HG03135 (cell line): Measurements from ENCODE around the gene ZNF614.
"Not testable (repeated sequence)": the region's sequence is repeated elsewhere in the genome, so short reads cannot be mapped to it uniquely, and the experiment has no call there.

Source experiments
- ATAC-seq: cut with Tn5 transposase; IDR thresholded peaks from one replicate; pipeline ENCODE4 v1.9.1; 2021; ENCODE audit warnings: mild to moderate bottlenecking, moderate library complexity; ENCODE audit not compliant: unreplicated experiment

Gene ZNF614

DNA sequence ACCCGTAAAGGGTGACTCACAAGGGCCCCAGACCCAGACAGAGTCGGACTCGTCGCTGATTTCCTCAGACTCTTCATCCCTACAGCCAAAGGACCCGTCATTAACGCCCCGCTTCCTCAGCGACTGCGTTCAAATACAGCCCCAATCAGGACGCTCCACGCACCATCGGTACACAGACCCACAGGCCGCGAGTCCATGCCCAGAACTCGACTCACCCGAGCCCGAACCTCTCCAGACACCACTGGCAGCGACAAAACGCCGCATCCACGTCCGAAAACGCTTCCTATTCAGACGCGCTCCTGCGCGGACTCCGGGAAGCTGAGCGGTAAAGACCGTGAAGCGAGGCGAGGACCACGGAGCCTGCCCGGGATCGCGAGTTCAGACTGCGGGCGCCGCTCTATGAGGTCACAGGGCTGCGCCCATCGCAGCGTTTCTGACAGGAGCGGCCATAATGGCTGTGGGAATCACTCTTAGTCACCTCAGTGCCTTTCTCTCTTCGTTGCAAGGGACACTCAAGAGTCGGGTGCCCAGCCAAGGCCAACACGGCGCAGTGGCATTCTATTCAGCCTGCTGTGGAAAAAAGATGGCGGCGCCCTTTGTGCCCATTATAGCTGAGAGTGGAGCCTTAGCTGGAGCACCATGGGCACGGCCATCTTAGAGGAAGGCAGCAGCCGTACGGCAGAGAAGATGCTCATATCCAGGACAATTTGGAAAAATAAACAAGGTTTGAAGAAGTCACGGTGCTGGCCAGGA is at the start of gene ZNF614:
Gene ZNF614 (minus strand): TSS at position 353 of the 753 bp plus-strand sequence. CDS start 2,634 bp downstream, outside the sequence.
- ATAC-seq = peak; percentile 78

DNA sequence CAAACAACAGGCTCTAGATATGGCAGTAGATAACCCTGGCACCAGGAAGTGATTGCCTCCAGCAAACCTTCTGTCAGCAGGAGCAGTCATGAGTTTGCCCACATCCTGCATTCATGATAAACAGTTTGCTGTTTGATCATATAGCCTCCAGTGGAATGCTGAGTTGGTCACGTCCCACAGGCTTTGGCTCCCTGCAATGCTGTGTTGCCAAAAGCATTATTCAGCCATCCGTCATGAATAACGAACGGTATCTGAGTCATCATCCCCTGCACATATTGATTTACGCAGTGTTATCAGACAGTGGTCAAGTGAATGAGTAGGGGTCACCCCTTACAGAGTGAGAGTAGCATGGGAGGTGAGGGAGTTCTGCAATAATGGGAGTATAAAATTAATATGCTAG is 42.3 kb upstream of the ZNF614 start:
- ATAC-seq = no peak

DNA sequence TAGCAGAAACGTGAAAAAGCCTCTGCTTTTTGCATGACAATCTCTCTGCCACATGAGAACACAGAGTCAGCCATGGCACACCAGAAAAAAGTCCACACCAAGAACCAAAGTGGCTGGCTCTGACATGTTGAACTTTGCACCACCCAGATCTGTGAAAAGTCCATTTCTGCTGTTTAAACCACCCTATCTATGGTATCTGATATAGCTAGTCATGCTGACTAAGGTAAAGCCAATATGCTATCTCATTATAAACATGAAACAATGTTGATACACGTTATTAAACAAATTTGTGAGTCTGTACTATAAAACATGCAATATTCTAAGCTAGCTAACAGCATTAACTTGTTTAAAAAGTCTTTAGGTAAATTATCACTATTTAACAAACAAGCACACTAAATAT is 41.5 kb upstream of the ZNF614 start:
- no peak for ATAC-seq

DNA sequence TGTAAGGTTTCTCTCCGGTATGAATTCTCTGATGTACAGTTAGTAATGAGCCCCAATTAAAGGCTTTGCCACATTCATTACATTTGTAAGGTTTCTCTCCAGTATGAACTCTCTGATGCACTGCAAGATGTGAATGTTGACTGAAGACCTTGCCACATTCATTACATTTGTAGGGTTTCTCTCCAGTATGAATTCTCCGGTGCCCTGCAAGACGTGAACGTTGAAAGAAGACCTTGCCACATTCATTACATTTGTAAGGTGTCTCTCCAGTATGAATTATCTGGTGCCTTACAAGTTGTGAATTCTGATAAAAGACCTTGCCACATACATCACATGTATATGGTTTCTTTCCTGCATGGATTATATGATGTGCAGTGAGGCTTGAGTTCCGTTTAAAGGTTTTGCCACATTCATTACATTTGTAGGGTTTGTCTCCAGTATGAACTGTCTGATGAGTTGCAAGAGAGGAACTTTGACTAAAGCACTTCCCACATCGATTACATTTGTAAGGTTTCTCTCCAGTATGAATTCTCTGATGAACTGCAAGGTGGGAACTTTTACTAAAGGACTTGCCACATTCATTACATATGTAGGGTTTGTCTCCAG is 38.2 kb upstream of the ZNF614 start:
- no peak for ATAC-seq

DNA sequence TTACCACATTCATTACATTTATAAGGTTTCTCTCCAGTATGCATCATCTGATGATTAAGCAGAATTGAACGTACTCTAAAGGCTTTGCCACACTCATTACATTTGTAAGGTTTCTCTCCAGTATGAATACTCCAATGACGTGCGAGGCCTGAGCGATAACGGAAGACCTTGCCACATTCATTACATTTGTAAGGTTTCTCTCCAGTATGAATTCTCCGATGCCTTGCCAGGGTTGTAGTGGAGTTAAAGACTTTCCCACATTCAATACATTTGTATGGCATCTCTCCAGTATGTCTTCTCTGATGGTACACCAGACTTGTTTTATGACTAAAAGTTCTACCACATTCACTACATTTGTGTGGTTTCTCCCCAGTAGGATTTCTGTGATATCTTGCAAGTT is 37.2 kb upstream of the ZNF614 start:
- ATAC-seq = no peak

DNA sequence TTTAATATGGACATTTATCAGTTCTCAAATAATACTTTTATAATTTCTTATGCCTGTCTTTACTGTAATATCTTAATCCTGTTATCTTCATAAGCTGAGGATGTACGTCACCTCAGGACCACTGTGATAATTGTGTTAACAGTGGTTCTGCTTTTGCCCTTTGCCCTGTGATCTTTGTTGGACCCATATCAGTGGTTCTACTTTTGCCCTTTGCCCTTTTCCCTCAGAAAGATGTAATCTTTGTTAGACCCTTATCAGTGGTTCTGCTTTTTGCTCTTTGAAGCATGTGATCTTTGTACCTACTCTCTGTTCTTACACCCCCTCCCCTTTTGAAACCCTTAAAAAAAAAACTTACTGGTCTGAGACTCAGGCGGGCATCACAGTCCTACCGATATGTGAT is 28.3 kb upstream of the ZNF614 start:
- not testable (repeated sequence) for ATAC-seq

DNA sequence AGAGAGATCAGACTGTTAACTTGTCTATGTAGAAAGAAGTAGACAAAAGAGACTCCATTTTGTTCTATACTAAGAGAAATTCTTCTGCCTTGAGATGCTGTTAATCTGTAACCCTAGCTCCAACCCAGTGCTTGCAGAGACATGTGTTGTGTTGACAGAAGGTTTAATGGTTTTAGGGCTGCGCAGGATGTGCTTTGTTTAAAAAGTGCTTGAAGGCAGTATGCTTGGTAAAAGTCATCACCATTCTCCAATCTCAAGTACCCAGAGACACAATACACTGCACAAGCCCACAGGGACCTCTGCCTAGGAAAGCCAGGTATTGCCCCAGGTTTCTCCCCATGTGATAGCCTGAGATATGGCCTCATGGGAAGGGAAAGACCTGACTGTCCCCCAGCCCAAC is 23.6 kb upstream of the ZNF614 start:
- not testable (repeated sequence) for ATAC-seq

DNA sequence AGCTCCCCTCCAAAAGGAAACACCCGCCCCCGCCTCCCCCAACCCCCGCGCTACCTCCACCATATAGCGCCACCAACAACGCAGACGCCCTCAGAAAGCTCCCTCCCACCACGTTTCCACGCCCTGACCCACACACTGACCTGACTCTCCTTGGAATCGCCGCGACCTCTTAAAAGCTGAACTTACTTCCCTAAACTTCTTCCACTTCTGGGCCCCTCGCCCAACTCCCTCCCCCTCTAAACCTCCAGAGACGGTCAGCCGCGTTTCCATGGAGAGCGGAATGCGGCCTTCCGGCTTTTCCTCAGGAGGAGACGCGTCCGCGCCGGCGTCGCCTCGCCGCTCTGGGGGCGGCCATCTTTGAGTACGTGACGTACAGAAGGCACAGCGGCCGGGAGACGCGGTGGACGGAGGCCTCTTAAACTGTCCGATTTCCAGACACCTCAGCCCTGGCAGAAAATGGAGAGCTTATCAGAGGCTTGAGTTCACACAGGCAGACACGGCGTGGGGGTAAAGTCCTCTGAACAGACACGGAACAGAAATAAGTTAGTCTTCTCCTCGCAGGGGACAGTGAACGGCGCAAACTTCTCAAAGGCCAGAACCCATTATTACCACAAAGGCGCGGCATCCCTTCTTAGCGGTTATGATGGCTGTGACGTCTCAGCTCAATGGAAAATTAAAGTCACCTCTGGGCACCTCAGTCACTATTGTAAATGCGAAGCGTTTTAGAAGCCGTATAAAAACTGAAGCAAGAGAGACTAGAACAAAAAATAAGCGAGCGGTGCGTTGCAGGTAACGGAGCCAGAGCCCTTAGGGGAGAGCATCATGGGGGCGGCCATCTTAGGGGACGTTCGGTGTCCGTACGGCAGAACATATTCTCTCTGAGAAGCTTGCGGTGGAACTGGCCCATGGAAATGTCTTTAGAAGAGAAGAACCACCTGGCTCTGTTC is 20.6 kb upstream of the ZNF614 start, which contains the start of gene ZNF432:
Gene ZNF432 (minus strand): TSS at position 284 of the 947 bp plus-strand sequence. CDS start 1,970 bp downstream, outside the sequence.
- peak; percentile 86 for ATAC-seq

DNA sequence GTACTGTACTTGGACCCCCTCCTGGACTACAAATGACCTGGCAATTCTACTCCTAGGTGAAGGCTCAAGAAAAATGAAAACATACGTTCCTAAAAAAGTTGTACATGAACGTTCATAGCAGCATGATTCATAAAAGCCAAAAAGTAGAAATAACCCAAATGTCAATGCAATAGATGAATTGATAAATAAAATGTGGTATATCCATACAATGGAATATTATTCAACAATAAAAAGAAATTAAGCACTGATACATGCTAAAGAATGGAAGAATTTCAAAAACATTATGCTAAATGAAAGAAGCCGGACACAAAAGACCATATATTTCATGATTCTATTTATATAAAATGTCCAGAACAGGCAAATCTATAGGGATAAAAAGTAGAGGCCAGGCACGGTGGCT is 11.0 kb upstream of the ZNF614 start:
- no peak for ATAC-seq

DNA sequence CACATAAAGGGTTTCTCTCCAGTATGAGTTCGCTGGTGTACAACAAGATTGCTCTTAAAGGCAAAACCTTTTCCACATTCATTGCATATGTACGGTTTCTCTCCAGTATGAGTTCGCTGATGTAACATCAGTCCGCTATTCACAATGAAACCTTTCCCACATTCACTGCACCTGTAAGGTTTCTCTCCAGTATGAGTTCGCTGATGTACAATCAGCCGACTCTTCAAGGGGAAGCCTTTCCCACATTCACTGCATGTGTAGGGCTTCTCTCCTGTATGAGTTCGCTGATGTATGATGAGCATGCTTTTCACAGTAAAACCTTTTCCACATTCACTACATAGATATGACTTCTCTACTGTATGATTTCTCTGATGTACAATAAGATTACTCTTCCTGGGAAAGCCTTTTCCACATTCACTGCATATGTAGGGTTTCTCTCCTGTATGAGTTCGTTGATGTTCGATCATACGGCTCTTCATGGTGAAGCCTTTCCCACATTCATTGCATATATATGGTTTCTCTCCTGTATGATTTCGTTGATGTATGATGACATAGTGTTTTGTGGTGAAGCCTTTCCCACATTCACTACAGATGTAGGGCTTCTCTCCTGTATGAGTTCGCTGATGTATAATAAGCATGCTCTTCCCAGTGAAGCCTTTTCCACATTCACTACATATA is 6.0 kb upstream of the ZNF614 start:
- no peak for ATAC-seq

DNA sequence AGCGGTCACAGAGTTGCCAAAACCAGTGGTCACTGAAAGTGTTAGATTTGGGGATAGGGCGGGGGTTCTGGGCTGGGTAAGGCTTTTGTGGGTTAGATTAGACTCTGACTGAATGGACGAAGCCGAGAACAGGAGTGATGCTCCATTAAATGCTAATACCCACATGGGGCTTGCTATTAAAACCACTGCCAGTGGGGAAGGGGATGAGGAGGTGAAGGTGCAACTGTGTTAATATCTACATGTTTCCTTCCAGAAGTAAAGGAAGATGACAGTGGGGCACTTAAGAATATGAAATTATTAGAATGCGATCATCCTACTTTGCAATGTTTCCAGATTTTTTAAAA is 573 bp upstream of the ZNF614 start:
- peak; percentile 34 for ATAC-seq

DNA sequence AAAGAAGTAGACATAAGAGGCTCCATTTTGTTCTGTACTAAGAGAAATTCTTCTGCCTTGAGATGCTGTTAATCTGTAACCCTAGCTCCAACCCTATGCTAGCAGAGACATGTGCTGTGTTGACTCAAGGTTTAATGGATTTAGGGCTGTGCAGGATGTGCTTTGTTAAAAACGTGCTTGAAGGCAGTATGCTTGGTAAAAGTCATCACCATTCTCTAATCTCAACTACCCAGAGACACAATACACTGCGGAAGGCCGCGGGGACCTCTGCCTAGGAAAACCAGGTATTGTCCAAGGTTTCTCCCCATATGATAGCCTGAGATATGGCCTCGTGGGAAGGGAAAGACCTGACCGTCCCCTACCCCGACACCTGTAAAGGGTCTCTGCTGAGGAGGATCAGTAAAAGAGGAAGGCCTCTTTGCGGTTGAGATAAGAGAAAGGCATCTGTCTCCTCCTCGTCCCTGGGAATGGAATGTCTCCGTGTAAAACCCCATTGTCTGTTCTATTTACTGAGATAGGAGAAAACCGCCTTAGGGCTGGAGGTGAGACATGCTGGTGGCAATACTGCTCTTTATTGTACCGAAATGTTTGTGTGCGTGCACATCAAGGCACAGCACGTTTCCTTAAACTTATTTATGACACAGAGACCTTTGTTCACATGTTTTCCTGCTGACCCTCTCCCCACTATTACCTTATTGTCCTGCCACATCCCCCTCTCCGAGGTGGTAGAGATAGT is 1.8 kb downstream of the ZNF614 start:
- not testable (repeated sequence) for ATAC-seq

DNA sequence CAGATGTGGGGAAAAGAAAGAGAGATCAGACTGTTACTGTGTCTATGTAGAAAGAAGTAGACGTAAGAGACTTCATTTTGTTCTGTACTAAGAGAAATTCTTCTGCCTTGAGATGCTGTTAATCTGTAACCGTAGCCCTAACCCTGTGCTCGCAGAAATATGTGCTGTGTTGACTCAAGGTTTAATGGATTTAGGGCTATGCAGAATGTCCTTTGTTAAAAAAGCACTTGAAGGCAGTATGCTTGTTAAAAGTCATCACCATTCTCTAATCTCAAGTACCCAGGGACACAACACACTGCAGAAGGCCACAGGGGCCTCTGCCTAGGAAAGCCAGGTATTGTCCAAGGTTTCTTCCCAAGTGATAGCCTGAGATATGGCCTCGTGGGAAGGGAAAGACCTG is 3.7 kb downstream of the ZNF614 start:
- not testable (repeated sequence) for ATAC-seq

DNA sequence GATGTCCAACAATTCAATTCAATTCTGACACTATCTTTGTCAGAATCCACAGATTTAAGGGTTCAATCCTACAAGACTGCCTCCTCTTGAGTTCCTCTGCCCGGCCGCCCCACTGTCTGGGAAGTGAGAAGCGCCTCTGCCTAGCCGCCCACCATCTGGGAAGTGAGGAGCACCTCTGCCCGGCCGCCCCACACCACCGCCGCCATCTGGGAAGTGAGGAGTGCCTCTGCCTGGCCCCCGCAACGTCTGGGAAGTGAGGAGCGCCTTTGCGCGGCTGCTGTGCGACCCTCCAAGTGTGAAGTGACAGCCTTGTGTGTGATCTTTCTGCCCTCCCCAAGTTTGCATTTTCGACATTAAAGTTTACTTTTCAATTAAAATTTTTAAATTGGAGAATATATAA is 6.0 kb downstream of the ZNF614 start:
- no peak for ATAC-seq

DNA sequence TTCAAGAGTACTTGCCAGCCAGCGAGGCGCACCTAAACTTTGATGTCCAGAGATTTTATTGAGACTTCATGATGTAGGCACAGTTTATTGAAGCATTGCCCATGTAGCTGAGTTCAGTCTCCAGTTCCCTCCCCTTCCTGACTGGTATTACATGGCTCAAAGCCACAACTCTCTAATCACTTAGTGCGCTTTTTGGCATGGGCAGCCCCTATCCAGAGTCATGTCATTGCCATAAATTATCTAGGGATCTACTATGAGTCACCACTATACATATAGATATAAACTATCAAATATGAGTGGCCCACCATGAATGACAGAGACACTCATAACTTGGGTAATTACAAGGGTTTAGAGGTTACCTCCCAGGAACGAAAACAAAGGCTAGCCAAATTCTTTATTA is 7.7 kb downstream of the ZNF614 start:
- no peak for ATAC-seq

DNA sequence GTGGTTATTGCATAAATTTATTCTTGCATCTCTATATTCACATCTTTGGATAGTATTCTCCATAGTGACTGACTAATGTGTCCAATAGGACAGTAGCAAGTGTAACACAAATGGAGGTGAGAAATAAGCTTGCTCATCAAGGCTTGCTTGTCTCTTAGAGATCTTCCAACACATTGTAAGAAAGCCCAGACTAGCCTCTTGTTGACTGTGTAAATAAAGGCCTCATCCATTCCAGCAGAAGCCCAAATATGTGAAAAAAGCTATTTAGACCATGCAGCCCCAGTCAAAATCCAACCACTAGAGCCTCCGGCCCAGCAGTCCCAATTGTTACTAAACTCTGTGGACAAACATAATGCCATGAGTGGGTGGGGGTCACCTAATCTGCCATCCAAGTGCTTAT is 17.5 kb downstream of the ZNF614 start:
- no peak for ATAC-seq

DNA sequence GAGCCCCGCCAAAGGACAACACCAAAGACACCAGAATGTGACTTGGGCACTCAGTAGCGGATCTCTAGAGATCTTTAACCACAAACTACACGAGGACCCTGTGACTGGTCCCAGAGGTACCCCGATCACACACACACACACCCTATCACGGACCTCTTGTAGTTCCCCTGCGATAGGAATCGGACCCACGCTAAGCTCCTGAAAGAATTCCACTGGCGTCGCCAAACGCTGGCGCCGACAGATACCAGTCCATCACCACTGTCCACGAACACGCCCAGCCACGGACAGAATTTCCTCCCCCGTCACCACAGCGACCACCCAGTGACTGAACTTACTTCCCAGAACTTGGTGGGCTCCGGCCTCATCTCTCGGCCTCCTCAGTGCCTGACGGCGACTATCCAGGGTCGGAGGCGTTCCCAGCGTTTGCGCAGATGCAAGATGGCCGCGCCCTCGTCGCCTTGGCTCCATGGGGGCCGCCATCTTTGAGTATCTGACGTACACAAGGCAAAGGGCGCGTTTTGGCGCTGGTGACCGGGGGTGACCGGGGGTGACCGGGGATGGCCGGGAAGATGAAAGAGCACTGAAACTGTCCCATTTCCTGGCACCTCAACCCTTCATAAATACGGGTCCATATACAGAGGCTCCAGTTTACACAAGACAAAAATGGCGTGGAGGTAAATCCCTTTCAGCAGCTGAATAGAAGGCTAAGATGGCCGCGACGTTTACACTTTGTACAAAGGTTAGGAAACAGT is 20.2 kb downstream of the ZNF614 start, which contains the start of gene ZNF615:
Gene ZNF615 (minus strand): TSS at position 406 of the 752 bp plus-strand sequence. CDS start 4,500 bp downstream, outside the sequence.
- peak; percentile 87 for ATAC-seq

DNA sequence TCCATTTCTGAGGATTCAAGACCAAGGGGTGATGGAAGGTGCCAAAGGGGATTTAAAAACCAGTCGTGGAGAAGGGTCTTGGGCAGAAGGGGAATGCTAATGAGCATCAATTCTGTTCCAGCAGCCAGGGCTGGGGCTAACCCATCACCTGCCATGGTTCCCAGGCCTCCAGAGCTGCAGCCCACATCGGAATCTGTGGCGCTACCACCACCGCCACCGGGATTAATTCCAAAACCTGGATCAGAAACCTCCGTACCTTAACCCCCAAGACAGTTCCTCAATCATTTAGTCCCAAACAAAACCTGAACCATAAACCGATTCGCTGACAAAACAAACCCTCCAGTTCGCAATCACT is 20.8 kb downstream of the ZNF614 start:
- no peak for ATAC-seq

DNA sequence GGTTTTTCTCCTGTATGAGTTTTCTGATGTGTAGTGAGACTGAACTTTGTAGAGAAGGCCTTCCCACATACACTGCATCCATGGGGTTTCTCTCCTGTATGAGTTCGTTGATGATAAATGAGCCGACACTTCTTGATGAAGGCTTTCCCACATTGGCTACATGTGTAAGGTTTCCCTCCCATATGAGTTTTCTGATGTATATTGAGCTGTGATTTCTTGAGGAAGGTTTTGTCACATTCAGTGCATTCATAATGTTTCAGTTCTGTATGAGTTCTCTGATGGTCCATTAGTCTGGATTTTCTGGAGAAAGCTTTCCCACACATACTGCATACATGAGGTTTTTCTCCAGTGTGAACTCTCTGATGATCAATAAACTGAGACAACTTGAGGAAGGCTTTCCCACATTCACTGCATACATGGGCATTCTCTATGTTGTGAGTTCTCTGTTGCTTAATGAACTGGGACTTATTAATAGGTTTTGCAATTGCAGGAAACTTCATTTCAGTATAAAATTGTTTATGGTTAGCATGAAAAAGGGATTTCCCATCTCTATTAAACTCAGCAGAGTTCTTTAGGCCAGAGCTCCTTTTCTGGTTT is 34.0 kb downstream of the ZNF614 start:
- ATAC-seq = no peak
